AG04449 (cell line): ENCODE measurements around the gene GOSR1.

Experiments
- CTCF ChIA-PET: fragments of 350-600 bp; formaldehyde crosslinking; extraction: SDS; loops from one replicate; lab custom pipeline; 2021; ENCODE audit warnings: antibody characterized with exemption; lab: Yijun Ruan, JAX
- POLR2A ChIA-PET: fragments of 400-600, 350-600 bp; formaldehyde crosslinking; extraction: SDS; loops from one replicate; lab custom pipeline; 2020; ENCODE audit warnings: antibody characterized with exemption, inconsistent platforms; lab: Yijun Ruan, JAX
- DNase-seq: peaks from one replicate; pipeline ENCODE4 v3.0.0-alpha.2; 2010; ENCODE audit warnings: low read depth, low spot score
- H3K4me3 ChIP-seq: 2 replicates; pipeline ENCODE4 v1.5.1; 2011; ENCODE audit warnings: low read depth, mild to moderate bottlenecking, control low read depth, low read length
- TF ChIP-seq, protein P1 (sequence below): IDR thresholded peaks from one replicate; pipeline ENCODE4 v1.5.1; 2011; ENCODE audit warnings: mild to moderate bottlenecking, moderate library complexity, low read length, control low read depth, inconsistent platforms; ENCODE audit not compliant: insufficient read depth; ENCODE audit errors: missing control alignments

Gene GOSR1

DNA sequence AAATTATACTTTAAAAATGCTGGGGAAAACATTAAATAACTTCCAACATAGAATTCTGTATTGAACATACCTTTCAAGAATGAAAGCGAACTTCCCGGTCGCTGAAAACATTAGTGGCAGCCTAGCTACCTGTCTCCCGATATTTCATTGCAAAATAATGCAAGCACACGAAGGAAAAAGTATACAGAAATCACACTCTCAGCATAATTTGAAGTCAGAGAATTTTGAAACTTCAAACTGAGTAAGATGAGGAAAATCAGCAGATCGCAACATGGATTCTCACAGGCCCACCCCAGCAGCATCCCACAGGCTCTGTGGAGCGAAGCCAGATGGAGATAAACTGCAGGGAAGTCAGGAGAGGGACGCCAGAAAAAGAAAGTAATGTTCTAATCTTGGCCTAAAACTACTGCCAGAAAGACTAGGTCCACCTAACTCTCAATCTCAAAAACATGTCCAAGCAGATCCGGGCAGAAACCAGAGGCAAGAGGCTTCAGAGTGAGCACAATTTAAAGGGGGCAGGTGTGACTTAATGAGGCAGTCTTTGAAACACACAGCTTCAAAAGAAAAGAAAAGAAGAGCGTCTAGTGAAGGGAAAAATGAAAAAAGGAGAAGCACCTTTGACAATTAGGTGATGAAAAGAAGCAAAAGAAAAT is 4.8 kb upstream of the GOSR1 start:
- TF ChIP-seq, protein P1, sequence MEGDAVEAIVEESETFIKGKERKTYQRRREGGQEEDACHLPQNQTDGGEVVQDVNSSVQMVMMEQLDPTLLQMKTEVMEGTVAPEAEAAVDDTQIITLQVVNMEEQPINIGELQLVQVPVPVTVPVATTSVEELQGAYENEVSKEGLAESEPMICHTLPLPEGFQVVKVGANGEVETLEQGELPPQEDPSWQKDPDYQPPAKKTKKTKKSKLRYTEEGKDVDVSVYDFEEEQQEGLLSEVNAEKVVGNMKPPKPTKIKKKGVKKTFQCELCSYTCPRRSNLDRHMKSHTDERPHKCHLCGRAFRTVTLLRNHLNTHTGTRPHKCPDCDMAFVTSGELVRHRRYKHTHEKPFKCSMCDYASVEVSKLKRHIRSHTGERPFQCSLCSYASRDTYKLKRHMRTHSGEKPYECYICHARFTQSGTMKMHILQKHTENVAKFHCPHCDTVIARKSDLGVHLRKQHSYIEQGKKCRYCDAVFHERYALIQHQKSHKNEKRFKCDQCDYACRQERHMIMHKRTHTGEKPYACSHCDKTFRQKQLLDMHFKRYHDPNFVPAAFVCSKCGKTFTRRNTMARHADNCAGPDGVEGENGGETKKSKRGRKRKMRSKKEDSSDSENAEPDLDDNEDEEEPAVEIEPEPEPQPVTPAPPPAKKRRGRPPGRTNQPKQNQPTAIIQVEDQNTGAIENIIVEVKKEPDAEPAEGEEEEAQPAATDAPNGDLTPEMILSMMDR, result no peak
- no peak for DNase-seq
- CTCF ChIA-PET, result interaction anchor here (1.6 kb wide), 1 partner anchor 8 kb away, joined by 3 read pairs; no protein-coding TSS in a partner anchor
- no peak overlapping the region for H3K4me3 ChIP-seq
- POLR2A ChIA-PET, result no interaction called here

DNA sequence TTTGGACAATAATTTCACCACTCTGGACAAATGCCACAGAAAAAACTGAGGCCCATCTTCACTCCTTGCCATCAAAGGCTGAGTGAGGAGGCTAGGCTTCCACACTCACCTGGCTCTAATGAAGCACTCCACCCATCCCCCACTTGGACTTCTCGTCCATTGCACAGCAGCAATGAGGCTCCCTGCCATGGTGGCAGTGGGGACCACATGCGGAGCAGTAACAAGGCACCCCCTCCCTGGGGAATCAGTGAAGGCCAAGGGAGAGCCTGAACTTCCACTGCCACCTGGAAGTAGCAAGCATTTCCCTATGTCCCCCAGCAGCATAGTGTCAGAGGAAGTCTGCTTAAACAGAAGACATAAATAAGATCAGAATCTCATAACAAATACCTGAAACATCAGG is 2.0 kb upstream of the GOSR1 start:
- ChIA-PET CTCF (interaction anchor here (0.9 to 4.4 kb wide), 9 partner anchors 10 to 371 kb away, joined by 3 to 29 read pairs (median 12); no protein-coding TSS in a partner anchor), POLR2A (no interaction called here)
- DNase-seq, result no peak
- TF ChIP-seq, protein P1, result no peak
- H3K4me3 ChIP-seq, result no peak overlapping the region

DNA sequence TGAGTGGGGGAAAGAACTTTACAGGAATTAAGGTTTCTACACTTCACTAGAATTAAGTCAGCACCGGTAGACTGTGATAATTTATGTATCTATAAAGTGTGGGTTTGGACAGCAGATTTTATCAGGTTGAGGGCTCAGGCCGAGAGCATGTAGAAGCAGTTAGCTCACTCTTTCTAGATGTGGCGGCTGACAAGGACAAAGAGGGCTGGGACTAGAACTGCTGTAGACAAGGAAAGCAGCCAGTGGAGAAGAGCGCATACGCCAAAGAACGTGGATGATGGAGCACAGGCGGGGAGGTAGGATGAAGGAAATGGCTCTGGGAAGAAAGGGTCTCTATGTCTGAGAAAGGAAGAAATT is 504 bp upstream of the GOSR1 start:
- ChIA-PET CTCF (interaction anchor here (0.6 to 4.4 kb wide), 36 partner anchors 9 to 348 kb away, joined by 3 to 44 read pairs (median 5); partner anchors contain the start of gene CRLF3), POLR2A (interaction anchor here (0.7 to 1.4 kb wide), 3 partner anchors 10 to 124 kb away, joined by 3 to 7 read pairs (median 5); no protein-coding TSS in a partner anchor)
- TF ChIP-seq, protein P1, result no peak
- DNase-seq, result no peak
- H3K4me3 ChIP-seq, result peak overlapping the region; percentile 48

DNA sequence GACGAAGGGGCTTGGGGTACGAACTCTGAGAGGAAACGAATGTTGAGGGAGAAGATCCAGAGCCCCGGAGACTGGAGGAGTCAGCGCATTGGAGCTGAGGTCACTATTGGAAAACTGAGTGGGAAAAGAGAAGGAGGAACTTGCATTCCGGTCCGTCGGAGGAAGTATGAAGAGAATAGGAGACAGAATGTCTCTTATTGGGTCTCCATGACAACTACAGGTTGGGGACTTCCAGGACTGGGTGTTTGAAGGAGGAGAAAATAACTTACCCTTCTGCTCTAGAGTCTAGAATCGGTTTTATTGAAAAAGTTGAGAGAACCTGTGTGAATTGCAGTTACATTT is 537 bp downstream of the GOSR1 start:
- no peak for DNase-seq
- CTCF ChIA-PET, result interaction anchor here (0.8 to 4.4 kb wide), 16 partner anchors 10 to 241 kb away, joined by 3 to 44 read pairs (median 8); no protein-coding TSS in a partner anchor
- peak overlapping the region; percentile 71 for H3K4me3 ChIP-seq
- POLR2A ChIA-PET, result no interaction called here
- TF ChIP-seq, protein P1, result no peak

DNA sequence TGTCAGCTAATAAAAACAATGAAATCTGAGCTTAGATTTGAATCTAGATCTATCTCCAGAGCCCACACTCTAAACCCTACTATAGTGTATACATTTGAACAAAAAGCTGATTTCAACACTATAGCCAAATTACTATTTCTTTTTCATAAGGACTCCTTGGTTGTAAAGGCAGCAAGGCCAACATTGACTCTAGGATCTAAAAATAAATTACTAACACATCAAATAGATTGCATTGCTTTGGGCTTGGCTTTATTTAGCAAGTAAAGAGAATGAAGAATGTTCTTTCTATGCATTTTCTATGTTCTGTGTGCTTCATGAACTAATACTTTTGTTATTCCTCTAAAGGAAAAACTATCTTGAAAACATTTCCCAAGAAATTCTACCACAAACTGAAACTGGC is 5.3 kb downstream of the GOSR1 start:
- DNase-seq, result no peak
- POLR2A ChIA-PET, result interaction anchor here (0.5 kb wide), 1 partner anchor 57 kb away, joined by 3 read pairs; no protein-coding TSS in a partner anchor
- CTCF ChIA-PET, result interaction anchor here (0.7 to 1.2 kb wide), 2 partner anchors 108 to 332 kb away, joined by 3 read pairs; no protein-coding TSS in a partner anchor
- H3K4me3 ChIP-seq, result no peak overlapping the region
- TF ChIP-seq, protein P1, result no peak

DNA sequence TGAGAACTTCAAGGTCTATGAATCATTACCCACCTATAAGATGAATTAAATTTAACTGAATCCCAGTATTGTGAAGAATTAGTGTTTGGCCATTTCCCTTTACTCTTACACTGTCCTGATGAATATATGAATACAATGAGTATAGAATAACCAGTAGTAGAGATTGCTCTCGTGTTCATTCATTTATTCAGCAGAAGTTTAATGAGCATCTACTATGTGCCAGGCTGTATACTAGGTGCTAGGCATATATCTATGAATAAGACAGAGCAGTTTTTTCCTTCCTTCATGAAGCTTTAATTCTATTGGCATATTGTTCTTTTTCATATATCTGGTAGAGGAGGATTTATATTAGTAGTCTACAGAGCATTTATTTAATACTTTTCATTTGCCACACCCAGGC is 6.0 kb downstream of the GOSR1 start:
- TF ChIP-seq, protein P1, result no peak
- CTCF ChIA-PET, result interaction anchor here (1.2 kb wide), 1 partner anchor 108 kb away, joined by 3 read pairs; no protein-coding TSS in a partner anchor
- POLR2A ChIA-PET, result no interaction called here
- no peak overlapping the region for H3K4me3 ChIP-seq
- DNase-seq, result no peak
